ENCODE measurements around the gene SLC9C2.
"Not testable (repeated sequence)": the region's sequence is repeated elsewhere in the genome, so short reads cannot be mapped to it uniquely, and the experiment has no call there.

Gene SLC9C2, protein sequence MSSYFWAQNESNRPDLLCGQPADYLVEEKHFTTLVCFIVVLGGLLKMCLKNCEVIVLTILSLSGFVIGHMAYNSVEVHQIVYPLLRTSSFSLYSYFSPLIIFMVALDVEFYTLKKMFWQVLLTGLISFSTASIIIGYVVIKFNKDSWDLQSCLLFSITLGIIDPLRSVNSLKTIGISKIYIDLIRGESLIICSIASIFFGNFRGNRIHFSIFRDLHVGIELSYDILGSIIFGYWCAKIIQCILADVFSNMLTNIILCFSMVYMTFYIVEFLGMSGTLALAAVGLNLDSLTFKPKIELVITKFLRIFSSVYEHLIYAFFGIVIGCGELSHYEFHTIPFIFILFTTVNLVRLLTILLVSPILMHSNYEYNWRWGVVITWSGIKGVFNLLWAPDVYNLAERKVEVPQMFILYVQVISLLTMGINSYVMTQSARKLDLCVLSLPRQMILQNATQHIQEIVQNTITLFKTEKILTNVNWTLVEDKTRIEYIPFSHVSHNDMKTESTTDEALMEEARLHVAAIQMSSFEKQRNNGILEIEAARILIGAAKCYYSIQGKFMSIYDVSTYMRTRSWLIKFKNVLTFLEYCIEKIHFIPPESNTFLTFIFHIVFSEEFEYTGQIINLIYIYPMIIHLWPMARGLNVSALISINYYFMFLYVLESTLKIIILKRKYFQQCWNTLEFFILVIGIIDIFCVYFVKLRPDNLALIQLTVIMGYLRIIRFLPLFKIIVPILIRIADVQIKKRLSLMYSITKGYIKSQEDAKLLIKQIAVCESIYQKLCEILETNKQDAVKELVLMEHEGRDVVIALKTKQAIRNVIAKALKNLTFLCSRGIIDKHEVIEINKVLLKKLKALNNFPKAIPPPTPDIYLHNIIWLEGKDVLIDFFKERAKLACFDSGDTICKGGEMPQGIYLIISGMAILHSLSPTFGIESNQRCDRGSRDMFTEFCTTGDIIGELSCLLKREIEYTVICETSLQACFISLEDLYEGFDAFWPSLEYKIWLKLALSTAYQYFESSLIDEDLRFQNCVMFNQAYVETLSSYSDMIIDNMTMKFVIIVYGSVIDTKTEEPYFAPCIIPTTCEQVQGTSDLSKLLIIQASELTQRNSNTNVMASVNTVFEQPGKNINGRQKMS

GRCh38 chr1:173603056-173603591, at the start of gene SLC9C2:
Gene SLC9C2 (minus strand): TSS chr1:173603072. CDS start chr1:173601776, 1,296 bp downstream.
- peak; percentile 35 for DNase-seq

DNA sequence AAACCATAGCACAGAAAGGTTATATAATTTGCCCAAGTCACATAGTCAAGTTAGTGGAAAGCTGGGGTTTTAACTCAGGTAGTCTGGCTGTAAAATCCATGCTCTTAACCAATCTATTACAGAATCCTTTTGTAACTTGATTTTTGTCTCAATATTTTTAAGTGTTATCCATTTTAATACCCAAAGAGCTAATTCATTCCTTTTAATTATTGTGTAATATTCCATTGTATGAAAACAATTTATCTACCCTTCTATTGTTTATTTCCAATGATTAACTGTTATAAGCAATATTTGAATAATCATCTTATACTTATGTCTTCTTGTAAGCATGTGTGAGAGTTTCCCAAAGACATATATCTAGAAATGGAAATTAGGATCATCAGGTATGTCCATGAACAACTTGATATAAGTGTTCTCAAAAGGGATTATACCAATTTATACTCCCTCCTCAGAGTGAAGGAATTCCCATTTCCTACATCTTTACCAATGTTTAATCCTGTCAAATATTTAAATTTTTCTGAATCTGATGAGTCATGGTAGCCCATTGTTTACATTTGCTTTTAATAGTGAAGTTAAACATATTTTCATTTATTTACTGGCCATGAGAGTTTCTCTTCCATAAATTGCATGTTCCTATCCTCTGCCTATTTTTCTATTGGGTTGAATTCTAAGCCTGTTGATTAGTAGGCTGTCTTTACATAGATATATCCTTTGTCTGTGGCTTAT, 46.2 kb upstream of the SLC9C2 start:
- DNase-seq = no peak

DNA sequence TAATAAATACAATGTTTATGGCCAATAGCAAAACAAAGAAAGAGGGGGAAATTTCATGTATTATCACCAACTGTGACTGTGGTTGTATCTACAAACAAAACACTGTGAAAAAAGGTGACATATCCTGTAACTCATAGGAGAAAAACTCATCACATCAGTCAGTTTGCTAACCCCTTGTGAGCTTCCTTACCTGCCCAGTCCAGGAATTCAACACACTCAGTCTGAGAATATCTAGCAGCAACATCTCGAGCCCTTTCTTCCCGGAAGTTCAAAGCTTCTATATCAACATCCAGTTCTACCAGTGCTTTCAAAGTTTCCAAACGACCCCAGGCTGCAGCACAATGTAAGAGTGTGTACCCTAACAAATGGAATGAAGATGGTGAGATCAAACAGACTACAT, 43.8 kb upstream of the SLC9C2 start:
- no peak for DNase-seq

DNA sequence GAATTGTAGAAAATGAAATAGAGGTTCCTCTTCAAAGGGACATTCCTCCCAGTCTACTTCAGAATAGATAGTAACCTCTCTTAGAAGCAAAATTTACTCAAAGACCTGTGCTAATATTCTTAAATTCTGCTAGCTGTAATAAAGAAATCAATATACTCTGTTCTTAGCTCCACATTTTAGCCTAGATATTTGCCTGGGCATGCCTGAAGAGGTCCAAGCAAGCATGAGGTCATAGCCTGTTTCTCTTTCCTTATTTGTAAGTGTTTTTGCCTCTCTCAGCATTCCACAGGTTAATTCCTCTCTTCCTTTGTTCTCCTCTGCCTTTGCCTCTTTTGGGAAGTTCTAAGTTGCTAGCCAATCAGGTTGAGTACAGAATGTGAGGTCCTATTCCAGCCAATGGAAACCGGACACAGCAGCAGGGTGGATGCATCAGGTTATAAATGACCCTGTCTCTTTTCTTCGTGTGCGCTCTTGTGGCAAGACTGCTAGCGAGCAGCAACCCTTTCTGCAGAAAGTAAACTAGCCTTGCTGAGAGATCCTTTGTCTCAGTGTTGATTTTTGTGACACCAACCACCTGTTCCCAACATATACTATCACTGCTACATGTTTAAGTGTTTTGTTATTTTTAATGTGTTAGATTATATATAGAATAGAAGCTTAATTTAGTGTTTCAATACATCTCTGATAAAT, 39.7 kb upstream of the SLC9C2 start:
- DNase-seq = not testable (repeated sequence)

- DNase-seq = no peak
These were observed 36.2 kb upstream of the SLC9C2 start for GRCh38 chr1:173639102-173639501.

GRCh38 chr1:173638043-173639021, 35.5 kb upstream of the SLC9C2 start:
- no peak for DNase-seq

- not testable (repeated sequence) for DNase-seq
These were observed 34.6 kb upstream of the SLC9C2 start for GRCh38 chr1:173637236-173638042.

- DNase-seq = no peak
These were observed 32.2 kb upstream of the SLC9C2 start, which contains the start of gene TEX50 for GRCh38 chr1:173635116-173635515. Gene TEX50 (plus strand): TSS chr1:173635338. CDS start chr1:173635522, 184 bp downstream.

- DNase-seq = no peak
These were observed 26.0 kb upstream of the SLC9C2 start for GRCh38 chr1:173628888-173629287.

- no peak for DNase-seq
These were observed 24.4 kb upstream of the SLC9C2 start for GRCh38 chr1:173627269-173627668.

GRCh38 chr1:173616859-173617258, 14.0 kb upstream of the SLC9C2 start:
- DNase-seq = no peak

- DNase-seq = not testable (repeated sequence)
These were observed 10.2 kb upstream of the SLC9C2 start for GRCh38 chr1:173613086-173613485.

GRCh38 chr1:173608503-173609216, 5.8 kb upstream of the SLC9C2 start:
- no peak for DNase-seq

DNA sequence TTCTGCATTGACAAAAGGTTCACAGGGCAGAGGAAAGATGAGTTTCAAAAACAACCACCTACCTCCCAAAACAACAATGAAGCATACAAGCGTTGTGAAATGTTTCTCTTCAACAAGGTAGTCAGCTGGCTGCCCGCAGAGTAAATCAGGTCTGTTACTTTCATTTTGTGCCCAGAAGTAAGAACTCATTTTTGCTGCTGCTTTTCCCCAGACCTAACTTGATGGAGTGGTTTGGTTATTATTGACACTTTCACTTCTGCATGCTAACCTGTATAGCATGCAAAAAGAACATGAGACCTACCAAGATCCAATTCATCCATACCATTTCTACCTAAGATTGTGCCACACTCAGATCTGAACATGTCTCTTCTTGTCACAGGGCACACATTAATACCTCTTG, 1.3 kb downstream of the SLC9C2 start:
- DNase-seq = no peak

DNA sequence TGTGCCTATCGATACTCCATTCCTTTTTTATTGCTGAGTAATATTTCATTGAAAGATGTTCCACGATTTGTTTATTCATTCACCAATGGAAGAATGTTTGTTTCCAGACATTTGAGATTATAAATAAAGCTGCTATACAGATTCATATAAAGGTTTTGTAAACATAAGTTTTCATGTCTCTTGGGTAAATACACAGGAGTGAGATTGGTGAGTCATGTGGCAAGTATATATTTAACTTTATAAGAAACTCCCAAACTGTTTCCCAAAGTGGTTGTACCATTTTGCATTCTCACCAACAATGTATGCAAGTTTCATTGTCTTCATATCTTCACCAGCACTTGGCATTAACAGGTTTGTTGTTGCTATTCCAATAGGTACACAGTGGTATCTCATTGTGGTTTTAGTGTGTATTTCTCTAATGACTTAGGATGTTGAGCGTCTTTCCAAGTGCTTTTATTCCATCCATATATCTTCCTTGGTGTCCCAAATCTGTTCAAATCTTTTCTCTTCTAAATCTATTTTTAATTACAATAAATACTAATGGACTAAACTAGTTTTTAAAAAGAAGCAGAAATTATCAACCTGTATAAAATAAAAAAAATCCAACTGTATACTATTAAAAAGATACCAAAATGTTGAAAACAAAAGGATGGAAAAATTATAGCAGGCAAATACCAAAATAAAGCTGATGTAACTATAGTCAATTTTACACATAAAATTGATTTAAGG, 6.6 kb downstream of the SLC9C2 start:
- DNase-seq = no peak

- DNase-seq = not testable (repeated sequence)
These were observed 11.7 kb downstream of the SLC9C2 start for GRCh38 chr1:173591138-173591537.

- no peak for DNase-seq
These were observed 12.3 kb downstream of the SLC9C2 start for GRCh38 chr1:173590557-173590956.
